ENCODE measurements around the gene TBC1D1. TPM values are rescaled to one million over a fixed set of nuclear protein-coding genes. Genes with fewer than 3 reads are reported as not detected.

The TBC1D1 gene
- total RNA-seq, 1 experiment from 2014 or later: 56.0 TPM

- Histone ChIP-seq H3K4me3 (ENCODE audit: low read depth in 2 of 2, low read length in 2 of 2) (no peak overlapping the region), H3K36me3 (ENCODE audit: control insufficient read depth, insufficient read depth, low read length) (no peaks in the 10 kb centered on the region), H3K9me3 (ENCODE audit: control insufficient read depth, insufficient read depth, low read depth, low read length) (no peaks in the 10 kb centered on the region), H3K4me1 (ENCODE audit: control insufficient read depth, insufficient read depth, low read length) (no peaks in the 10 kb centered on the region), H3K27me3 (ENCODE audit: control insufficient read depth, insufficient read depth, low read length) (peaks cover 8% of the 10 kb centered on the region), H3K27ac (ENCODE audit: low read length) (no peak overlapping the region)
- intact Hi-C loops (cut with micrococcal nuclease; ENCODE audit: unreplicated experiment): no loop called here
- BruUV-seq (replicated peaks): no TSS peak
- POLR2A ChIA-PET: no interaction called here
- in situ Hi-C loops (cut with HindIII; ENCODE audit: low pct_unique_long_range_greater_than_20kb, low sequenced_read_pairs): no loop called here
- TF ChIP-seq POLR2AphosphoS5 (IDR thresholded peaks at IDR 0.05; ENCODE audit: low read depth, low read length) (no peak), SIN3A (IDR thresholded peaks at IDR 0.05; ENCODE audit: borderline replicate concordance, insufficient read depth, low read depth, low read length) (no peak), TCF7L2 (IDR thresholded peaks at IDR 0.05; ENCODE audit: low read depth, low read length) (no peak), CTCF (IDR thresholded peaks at IDR 0.05) (no peak), REST (IDR thresholded peaks at IDR 0.05; ENCODE audit: insufficient read depth in 1 of 2, low read depth in 2 of 2, low read length in 1 of 2) (no peak)
- ATAC-seq (no peak), DNase-seq (ENCODE audit: low read depth, low spot score) (no peak)
- CTCF ChIA-PET: no interaction called here
These were observed 11.3 kb downstream of the TBC1D1 start for GRCh38 chr4:37902212-37902611.

- POLR2A ChIA-PET: no interaction called here
- intact Hi-C loops (cut with micrococcal nuclease; ENCODE audit: unreplicated experiment): no loop called here
- TF ChIP-seq TCF7L2 (IDR thresholded peaks at IDR 0.05; ENCODE audit: low read depth, low read length): no peak
- TF ChIP-seq POLR2AphosphoS5 (IDR thresholded peaks at IDR 0.05; ENCODE audit: low read depth, low read length): no peak
- TF ChIP-seq REST (IDR thresholded peaks at IDR 0.05; ENCODE audit: insufficient read depth in 1 of 2, low read depth in 2 of 2, low read length in 1 of 2): no peak
- Histone ChIP-seq H3K9me3 (ENCODE audit: control insufficient read depth, insufficient read depth, low read depth, low read length) (no peaks in the 10 kb centered on the region), H3K4me1 (ENCODE audit: control insufficient read depth, insufficient read depth, low read length) (no peaks in the 10 kb centered on the region), H3K36me3 (ENCODE audit: control insufficient read depth, insufficient read depth, low read length) (no peaks in the 10 kb centered on the region), H3K27me3 (ENCODE audit: control insufficient read depth, insufficient read depth, low read length) (peaks cover 4% of the 10 kb centered on the region), H3K4me3 (ENCODE audit: low read depth in 2 of 2, low read length in 2 of 2) (no peak overlapping the region), H3K27ac (ENCODE audit: low read length) (no peak overlapping the region)
- no TSS peak for BruUV-seq (replicated peaks)
- in situ Hi-C loops (cut with HindIII; ENCODE audit: low pct_unique_long_range_greater_than_20kb, low sequenced_read_pairs): no loop called here
- DNase-seq (ENCODE audit: low read depth, low spot score) (no peak), ATAC-seq (no peak)
- CTCF ChIA-PET: no interaction called here
These were observed 12.1 kb downstream of the TBC1D1 start for GRCh38 chr4:37902738-37903693.
